Caki2 (cell line): ENCODE results near the gene FBP2. TPM values are rescaled to one million over a fixed set of nuclear protein-coding genes. Genes with fewer than 3 reads are reported as not detected.

Experiments
- DNase-seq: peaks from one replicate; pipeline ENCODE4 v3.0.0-alpha.2; 2015; ENCODE audit warnings: low read depth
- in situ Hi-C: cut with HindIII; loops from 2 replicates; pipeline ENCODE4 v1.10.0; 2016; ENCODE audit warnings: low sequenced_read_pairs, low pct_unique_long_range_greater_than_20kb, mixed read lengths
- total RNA-seq: library from RNA; depleted of rRNA; stranded (reverse); fragments of >200 nt; shearing (Covaris generic); gene quantifications from 2 replicates; pipeline ENCODE4 v1.2.3, GENCODE V29; 2014; ENCODE audit warnings: low replicate concordance; rRNA removed

Gene FBP2
- total RNA-seq, 1 experiment from 2014 or later, result not detected

DNA sequence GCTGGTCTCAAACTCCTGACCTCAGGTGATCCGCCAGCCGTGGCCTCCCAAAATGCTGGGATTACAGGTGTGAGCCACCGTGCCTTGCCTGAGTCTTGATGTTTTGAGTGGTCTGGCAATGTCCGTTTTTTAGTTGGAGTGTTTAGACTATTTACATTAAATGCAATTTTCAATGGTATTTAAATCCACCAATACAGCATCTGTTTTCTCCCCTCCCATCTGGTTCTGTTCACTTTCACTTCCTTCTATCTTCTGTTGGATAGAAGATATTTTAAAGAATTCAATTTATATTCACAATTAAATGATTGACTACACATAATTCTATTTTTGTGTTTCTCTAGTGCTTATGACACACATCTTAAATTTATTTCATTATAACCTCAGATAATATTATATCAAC lies 64.7 kb downstream of the FBP2 start:
- in situ Hi-C loops, result no loop called here
- DNase-seq, result no peak

DNA sequence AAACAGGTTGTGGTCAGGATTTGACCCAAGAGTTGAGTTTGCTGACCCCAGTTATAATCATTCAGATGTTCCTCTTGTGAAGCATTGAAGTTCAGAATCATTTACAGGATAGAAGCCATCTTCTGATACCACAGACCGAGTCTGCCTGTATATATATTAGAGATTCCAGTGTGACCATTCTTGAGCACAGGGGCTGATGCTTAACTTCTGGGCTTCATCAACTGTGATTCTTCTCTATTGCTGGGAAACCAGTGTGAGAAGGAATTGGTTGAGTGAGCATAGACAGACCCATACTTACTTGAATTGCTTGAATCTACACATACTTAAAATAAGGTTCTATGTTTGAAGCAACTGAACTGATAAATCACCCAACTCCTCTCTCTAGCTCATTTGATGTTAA lies 66.7 kb downstream of the FBP2 start:
- DNase-seq, result no peak
- in situ Hi-C loops, result no loop called here

DNA sequence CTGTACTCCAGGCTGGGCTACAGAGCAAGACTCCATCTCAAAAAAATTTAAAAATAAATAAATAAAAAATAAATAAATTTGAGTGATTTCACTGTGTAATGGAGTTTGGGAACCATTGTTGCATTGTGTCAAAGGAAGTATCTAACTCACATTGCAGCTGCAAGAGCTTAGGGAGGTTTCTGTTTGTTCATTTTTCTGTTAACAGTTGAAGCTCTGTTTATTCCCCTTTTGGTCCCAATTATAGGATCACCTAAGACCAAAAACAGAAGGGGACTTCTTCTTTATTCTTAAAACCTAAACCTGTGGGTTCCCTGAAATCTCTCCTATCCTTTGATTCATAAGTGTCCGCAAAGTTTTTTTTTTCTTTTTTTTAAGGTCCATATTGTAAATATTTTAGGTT lies 67.4 kb downstream of the FBP2 start:
- in situ Hi-C loops, result no loop called here
- DNase-seq, result no peak

DNA sequence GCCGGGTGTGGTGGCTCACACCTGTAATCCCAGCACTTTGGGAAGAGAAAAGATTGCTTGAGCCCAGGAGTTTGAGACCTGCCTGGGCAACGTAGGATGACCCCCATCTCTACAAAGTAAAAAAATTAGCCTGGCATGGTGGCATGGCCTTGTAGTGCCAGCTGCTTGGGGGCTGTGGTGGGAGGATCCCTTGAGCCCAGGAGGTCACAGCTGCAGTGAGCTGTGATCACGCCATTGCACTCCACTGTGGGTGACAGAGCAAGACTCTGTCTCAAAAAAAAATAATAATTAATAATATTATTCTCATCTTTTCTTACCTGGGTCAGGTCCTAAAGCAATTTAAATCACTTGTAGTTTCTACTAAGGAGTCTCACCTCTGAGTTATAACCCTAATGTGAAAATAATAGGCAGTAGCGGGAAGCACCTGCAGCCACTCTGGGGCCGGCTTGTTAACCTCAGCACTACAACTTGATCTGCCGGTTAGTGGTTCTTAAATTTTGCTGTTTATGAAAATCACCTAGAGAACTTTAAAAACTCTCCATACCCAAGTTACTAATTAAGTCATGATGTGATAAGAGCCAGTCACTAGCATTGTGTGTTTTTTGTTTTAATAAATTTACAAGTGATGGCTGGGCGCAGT lies 68.1 kb downstream of the FBP2 start:
- in situ Hi-C loops, result no loop called here

DNA sequence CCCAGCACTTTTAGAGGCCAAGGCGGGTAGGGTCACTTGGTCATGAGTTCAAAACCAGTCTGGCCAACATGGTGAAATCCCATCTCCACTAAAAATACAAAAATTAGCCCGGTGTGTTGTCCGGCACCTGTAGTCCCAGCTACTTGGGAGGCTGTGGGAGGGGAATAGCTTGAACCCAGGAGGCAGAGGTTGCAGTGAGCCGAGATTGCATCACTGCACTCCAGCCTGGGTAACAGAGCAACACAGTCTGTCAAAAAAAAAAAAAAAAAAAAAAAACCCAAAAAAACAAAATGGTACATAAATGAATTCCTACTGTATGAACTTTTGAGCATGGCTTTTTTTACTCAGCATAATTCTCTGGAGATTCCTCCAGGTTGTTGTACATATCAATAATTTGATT lies 76.4 kb downstream of the FBP2 start:
- DNase-seq, result no peak
- in situ Hi-C loops, result no loop called here

More for the DNA sequence above, 68.1 kb downstream of the FBP2 start:
- DNase-seq, result no peak

GRCh38 chr9:94514722-94515121 lies 78.9 kb downstream of the FBP2 start:
- in situ Hi-C loops, result no loop called here
- DNase-seq, result no peak

GRCh38 chr9:94511955-94512265 lies 81.7 kb downstream of the FBP2 start:
- in situ Hi-C loops, result no loop called here
- no peak for DNase-seq

GRCh38 chr9:94511134-94511954 lies 82.3 kb downstream of the FBP2 start:
- in situ Hi-C loops, result no loop called here
- DNase-seq, result peak; percentile 10

Other genes starting within 250 kb of the FBP2 start
- 1.4 and 5.8 TPM in 2 replicates for gene PCAT7, start 38.7 kb downstream of the FBP2 start, total RNA-seq
- not detected in 2 replicates for gene FBP1, start 45.7 kb upstream of the FBP2 start, total RNA-seq
- 33.1 and 55.5 TPM in 2 replicates for gene AOPEP, start 132.9 kb upstream of the FBP2 start, total RNA-seq